Measurements from ENCODE around the gene ZNF143. TPM values are rescaled to one million over a fixed set of nuclear protein-coding genes. Genes with fewer than 3 reads are reported as not detected.

ZNF143 gene
- total and polyA plus RNA-seq, 2 of the 13 experiments (the other 11 are each of a cell fraction or from before 2014, with no cell fraction given): 22.4 to 35.6 TPM

DNA sequence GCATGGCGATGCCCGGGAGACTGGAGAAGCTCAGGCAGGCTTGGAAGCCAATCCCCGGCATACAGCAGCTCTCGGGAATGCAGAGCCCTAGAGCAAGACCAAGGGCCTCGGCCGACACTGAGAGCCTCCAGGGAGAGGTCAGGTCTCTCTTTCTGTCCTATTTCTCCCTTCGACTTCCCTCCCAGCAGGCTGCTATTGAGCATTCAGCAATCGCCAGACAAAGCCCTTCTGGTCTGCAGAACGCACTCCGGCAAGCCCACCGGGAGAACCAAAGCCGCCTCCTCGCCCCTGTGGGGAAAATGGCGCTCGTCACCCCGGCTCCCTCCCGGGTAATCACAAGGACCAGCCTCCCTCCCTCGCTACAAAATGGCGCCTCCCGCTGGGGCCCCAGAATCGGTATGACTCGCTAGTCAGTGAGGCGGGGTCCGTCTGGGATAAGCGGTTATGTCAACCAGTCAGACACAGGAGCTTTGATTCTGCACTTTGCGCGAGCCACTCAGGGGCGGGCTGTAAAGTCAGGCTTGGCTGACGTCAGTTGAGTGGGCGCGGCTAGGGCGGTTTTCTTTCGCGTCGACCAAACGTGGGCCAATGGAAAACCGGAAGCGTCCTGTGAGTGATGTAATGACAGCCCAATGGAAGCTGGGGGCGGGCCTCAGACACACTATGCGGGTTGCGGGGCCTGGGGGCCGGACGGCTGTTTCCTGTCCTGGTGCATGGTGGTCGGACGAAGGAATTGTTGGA, at the start of gene ZNF143 (continued):
- TF ChIP-seq ATRX (CRISPR knock-in tag; IDR thresholded peaks at IDR 0.05; ENCODE audit: borderline replicate concordance) (no peak), HOXA3 (CRISPR knock-in tag; IDR thresholded peaks at IDR 0.05) (peak; percentile 87), ZNF44 (CRISPR knock-in tag; IDR thresholded peaks at IDR 0.05) (0 out of 2 replicates have a peak, but pooled peaks have one; percentile 12), CBX1 (IDR thresholded peaks at IDR 0.05; ENCODE audit: low read depth) (peak; percentile 67), ELF4 (CRISPR knock-in tag; IDR thresholded peaks at IDR 0.05; ENCODE audit: borderline replicate concordance) (peak; percentile 87; the same call in 1 of the 2 replicates), BCL6 (CRISPR knock-in tag; IDR thresholded peaks at IDR 0.05) (no peak), SMAD9 (CRISPR knock-in tag; IDR thresholded peaks at IDR 0.05) (peak; percentile 63; the same call in 1 of the 2 replicates), HNRNPL (IDR thresholded peaks at IDR 0.05; ENCODE audit: low read depth, low read length) (peak; percentile 16), ZNF777 (CRISPR knock-in tag; IDR thresholded peaks at IDR 0.05) (no peak), NR1H2 (CRISPR knock-in tag; IDR thresholded peaks at IDR 0.05; ENCODE audit: borderline replicate concordance, low read depth) (no peak), ZNF772 (CRISPR knock-in tag; IDR thresholded peaks at IDR 0.05) (0 out of 2 replicates have a peak, but pooled peaks have one; percentile 57), HDAC6 (IDR thresholded peaks at IDR 0.05; ENCODE audit: low read depth, low read length) (no peak; the same call in 1 of the 2 replicates), ZNF501 (CRISPR knock-in tag; IDR thresholded peaks at IDR 0.05) (peak; percentile 94), MEIS2 (CRISPR knock-in tag; IDR thresholded peaks at IDR 0.05) (peak; percentile 28; the same call in 1 of the 2 replicates), ZNF615 (CRISPR knock-in tag; IDR thresholded peaks at IDR 0.05; ENCODE audit: borderline replicate concordance) (no peak; the same call in 1 of the 2 replicates), ZNF713 (CRISPR knock-in tag; IDR thresholded peaks at IDR 0.05) (0 out of 2 replicates have a peak, but pooled peaks have one; percentile 75), MAFG (CRISPR knock-in tag; IDR thresholded peaks at IDR 0.05) (no peak), CCAR2 (optimal IDR thresholded peaks at IDR 0.05; ENCODE audit: low read depth, low read length) (no peak), ZNF274 (CRISPR knock-in tag; IDR thresholded peaks at IDR 0.05) (peak; percentile 60; the same call in 1 of the 2 replicates), ZNF354B (CRISPR knock-in tag; IDR thresholded peaks at IDR 0.05) (no peak), FOXK1 (CRISPR knock-in tag; IDR thresholded peaks at IDR 0.05; ENCODE audit: borderline replicate concordance, low read depth) (peak; percentile 75; the same call in 1 of the 2 replicates), PLRG1 (conservative IDR thresholded peaks at IDR 0.05) (no peak)
- TF ChIP-seq, protein P1, sequence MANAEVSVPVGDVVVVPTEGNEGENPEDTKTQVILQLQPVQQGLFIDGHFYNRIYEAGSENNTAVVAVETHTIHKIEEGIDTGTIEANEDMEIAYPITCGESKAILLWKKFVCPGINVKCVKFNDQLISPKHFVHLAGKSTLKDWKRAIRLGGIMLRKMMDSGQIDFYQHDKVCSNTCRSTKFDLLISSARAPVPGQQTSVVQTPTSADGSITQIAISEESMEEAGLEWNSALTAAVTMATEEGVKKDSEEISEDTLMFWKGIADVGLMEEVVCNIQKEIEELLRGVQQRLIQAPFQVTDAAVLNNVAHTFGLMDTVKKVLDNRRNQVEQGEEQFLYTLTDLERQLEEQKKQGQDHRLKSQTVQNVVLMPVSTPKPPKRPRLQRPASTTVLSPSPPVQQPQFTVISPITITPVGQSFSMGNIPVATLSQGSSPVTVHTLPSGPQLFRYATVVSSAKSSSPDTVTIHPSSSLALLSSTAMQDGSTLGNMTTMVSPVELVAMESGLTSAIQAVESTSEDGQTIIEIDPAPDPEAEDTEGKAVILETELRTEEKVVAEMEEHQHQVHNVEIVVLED (CRISPR knock-in tag; IDR thresholded peaks at IDR 0.05; ENCODE audit: borderline replicate concordance): peak; percentile 57; the same call in 1 of the 2 replicates
- TF ChIP-seq, protein P2, sequence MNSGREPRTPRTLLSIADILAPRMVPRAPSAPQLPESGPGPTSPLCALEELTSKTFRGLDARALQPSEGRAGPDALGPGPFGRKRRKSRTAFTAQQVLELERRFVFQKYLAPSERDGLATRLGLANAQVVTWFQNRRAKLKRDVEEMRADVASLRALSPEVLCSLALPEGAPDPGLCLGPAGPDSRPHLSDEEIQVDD (CRISPR knock-in tag; IDR thresholded peaks at IDR 0.05; ENCODE audit: borderline replicate concordance): no peak
- TF ChIP-seq, protein P3, sequence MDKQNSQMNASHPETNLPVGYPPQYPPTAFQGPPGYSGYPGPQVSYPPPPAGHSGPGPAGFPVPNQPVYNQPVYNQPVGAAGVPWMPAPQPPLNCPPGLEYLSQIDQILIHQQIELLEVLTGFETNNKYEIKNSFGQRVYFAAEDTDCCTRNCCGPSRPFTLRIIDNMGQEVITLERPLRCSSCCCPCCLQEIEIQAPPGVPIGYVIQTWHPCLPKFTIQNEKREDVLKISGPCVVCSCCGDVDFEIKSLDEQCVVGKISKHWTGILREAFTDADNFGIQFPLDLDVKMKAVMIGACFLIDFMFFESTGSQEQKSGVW (CRISPR knock-in tag; IDR thresholded peaks at IDR 0.05; ENCODE audit: borderline replicate concordance): no peak
- TF ChIP-seq, protein P4, sequence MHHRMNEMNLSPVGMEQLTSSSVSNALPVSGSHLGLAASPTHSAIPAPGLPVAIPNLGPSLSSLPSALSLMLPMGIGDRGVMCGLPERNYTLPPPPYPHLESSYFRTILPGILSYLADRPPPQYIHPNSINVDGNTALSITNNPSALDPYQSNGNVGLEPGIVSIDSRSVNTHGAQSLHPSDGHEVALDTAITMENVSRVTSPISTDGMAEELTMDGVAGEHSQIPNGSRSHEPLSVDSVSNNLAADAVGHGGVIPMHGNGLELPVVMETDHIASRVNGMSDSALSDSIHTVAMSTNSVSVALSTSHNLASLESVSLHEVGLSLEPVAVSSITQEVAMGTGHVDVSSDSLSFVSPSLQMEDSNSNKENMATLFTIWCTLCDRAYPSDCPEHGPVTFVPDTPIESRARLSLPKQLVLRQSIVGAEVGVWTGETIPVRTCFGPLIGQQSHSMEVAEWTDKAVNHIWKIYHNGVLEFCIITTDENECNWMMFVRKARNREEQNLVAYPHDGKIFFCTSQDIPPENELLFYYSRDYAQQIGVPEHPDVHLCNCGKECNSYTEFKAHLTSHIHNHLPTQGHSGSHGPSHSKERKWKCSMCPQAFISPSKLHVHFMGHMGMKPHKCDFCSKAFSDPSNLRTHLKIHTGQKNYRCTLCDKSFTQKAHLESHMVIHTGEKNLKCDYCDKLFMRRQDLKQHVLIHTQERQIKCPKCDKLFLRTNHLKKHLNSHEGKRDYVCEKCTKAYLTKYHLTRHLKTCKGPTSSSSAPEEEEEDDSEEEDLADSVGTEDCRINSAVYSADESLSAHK (CRISPR knock-in tag; IDR thresholded peaks at IDR 0.05; ENCODE audit: borderline replicate concordance): no peak
